Ramos (cell line): ENCODE data around the gene ADGRG6.
"Not testable (repeated sequence)": the region's sequence is repeated elsewhere in the genome, so short reads cannot be mapped to it uniquely, and the experiment has no call there.

Source experiments
- in situ Hi-C: fragments of 300-500 bp; cut with MboI; formaldehyde crosslinking; loops from one replicate; pipeline ENCODE4 v1.14.3; 2022; ENCODE audit warnings: low sequenced_read_pairs; ENCODE audit not compliant: unreplicated experiment

Gene ADGRG6

DNA sequence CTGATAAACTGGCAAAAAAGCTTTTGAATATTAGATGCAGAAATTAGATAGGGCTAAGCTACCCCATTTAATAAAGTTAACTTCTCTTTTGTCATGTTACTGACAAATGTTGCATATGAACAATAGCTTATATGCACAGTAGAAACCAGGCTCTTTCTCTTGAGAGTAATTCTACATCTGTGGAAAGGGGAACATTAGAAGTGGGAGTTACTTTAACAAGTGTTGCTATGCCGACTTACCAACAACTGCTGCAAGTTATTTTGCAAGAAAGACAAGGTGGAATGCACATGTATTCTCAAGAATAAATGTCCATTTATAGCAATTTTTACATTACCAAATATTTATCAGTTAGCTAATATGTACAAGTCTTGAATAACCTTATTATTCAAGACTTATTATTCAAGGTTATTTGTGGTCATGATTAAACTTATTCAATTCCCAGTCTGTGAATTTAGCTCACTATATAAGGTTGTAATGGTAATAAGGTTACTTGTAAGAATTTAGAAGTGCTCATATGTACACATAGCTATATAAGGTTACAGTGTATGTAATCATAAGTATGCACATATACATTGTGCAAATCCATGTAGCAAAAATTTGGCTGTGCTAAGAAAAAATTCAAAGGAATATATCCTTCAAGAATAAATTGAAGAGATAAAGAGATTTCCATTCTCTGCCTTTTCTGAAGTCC is 38.3 kb downstream of the ADGRG6 start:
- in situ Hi-C loops: no loop called here

DNA sequence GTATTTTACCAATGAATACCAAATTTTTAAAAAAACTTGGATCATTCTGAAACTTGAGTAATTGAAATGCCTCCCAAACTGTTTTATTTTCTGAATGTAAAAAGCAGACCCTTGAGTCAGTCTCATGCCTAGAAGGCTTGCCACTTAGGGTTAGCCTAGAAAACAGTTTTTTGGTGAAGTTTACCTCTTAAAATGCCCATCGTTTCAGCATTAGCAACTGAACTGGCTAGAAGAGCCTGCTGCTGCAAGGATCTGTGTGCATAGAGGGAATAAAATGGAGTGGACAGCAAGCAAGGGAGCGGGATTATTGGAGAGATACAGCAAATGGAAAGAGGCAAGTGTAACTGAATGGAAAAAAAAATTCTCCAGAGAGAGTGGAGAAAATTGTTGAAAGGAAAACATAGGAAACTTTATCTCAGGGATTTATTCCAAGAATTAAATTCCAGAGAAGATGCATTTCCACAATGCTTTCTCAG is 40.1 kb downstream of the ADGRG6 start:
- in situ Hi-C loops: no loop called here

- in situ Hi-C loops: no loop called here
Measured at GRCh38 chr6:142342986-142343385, 41.2 kb downstream of the ADGRG6 start.

DNA sequence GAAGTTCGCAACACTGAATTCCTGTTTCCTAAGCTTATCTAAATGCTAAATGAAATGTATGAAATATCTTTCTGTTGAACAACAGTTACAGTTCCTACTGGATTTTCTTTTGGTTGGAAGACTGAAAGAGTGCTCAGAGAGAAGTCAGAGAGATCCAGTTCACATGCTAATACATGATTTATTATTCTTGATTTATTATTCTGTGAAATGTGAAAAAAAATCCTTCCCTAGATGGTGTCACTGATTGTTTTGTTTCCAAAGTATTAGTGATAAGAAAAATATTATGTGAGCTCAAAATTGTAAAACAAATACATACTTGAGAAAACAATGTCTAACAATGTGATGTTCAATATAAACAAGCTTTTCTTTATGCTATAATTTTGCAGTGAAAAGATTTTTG is 42.1 kb downstream of the ADGRG6 start:
- in situ Hi-C loops: no loop called here

- in situ Hi-C loops: no loop called here
Measured at GRCh38 chr6:142345261-142345660, 43.5 kb downstream of the ADGRG6 start.

- in situ Hi-C loops: not testable (repeated sequence)
Measured at GRCh38 chr6:142346166-142346565, 44.4 kb downstream of the ADGRG6 start.

GRCh38 chr6:142349215-142349823 is 47.5 kb downstream of the ADGRG6 start:
- in situ Hi-C loops: no loop called here

- in situ Hi-C loops: no loop called here
Measured at GRCh38 chr6:142350309-142350708, 48.5 kb downstream of the ADGRG6 start.

GRCh38 chr6:142353690-142354089 is 51.9 kb downstream of the ADGRG6 start:
- in situ Hi-C loops: no loop called here

GRCh38 chr6:142354650-142355049 is 52.8 kb downstream of the ADGRG6 start:
- in situ Hi-C loops: no loop called here

DNA sequence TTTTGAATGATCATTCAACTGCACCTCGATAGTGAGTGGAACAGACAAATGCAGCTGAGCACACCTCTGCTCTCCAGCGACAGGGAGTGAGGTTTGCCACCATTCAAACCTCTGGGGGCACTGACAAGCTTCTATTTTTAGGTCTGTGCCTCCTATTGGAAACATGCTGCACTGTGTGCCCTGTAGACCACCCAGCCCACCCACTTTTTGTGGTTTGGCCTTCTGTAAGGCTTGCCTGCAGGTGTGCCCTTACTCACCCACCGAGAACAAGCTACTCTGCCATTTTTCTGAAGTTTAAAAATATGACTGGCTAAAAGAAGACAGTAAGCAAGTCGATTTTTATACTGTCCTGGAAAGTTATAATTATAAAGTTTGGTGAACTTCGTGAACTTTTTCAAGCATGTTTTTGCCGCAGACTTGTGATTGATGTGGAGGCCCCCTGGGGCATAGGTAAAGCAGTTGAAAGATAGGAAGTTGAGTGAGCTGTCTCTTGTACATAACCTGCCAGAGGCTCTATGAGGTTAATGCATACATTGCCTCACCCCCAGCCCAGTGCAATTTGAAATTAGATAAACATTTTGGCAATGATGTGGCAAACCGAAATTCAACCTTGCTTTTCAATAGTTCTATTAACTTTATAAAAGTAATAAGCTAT is 53.8 kb downstream of the ADGRG6 start:
- in situ Hi-C loops: no loop called here

- in situ Hi-C loops: no loop called here
Measured at GRCh38 chr6:142356201-142356883, 54.5 kb downstream of the ADGRG6 start.

DNA sequence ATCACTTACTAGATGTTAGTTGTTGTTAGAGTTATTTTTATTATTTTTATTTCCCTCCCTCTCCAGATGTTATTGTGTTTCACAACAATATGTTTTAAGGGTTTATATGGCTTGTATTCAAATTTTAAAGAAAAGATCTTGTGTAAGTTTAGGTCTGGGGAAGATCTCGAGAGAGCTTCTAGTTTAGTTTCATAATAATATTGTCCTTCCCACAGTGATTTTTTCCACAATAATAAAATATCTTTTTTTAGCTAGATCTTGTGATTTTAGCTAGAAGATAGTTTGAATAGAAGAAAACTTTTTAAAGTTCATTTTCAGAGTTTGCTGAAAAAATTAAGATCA is 55.0 kb downstream of the ADGRG6 start:
- in situ Hi-C loops: no loop called here

DNA sequence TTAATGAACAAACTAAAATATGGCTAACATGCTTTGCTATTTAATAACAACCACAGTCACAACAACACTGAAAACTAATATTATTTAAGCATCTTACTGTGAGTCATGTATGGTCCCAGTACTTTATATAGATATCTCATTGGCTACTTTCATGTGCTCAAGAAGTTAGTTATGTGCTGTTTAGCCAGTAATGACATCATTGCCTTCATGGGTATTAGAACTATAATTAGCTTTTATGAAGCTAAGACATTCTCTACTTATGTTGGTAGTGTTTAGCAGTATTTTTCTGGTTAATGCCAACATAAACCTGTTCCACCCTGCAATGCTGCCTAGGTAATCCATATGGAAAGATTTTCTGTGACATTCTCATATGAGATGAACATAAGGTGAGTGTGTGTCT is 56.1 kb downstream of the ADGRG6 start:
- in situ Hi-C loops: no loop called here

DNA sequence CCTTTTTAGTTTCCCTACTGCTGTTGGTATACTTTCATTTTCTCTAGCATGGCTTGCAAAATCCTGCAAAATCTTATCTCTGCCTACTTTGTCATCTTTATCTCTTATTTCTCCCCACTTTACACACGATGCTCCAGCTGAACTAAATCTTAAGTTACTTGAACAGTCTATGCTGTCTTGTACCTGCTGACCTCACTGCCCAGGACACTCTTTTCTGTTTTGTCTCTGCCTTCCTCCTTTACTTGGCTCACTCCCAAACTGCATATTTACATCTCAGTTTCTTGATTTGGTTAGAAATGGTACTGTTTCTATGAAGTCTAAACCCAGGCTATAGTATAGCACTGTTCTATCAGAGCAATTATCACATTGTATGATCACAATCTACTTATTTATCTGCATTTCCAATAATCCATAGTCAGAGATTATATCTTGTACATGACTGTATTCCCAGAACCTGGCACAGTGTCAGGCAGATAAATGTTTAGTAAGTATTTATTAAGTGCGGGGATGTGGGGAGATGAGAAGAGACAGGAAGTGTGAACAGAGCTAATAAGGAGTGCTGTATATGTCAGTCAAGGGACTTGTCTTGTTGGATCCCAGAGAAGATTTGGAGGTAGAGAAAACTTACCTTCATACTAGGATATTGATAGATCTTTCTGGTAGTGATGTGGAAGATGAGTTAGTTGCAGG is 57.6 kb downstream of the ADGRG6 start:
- in situ Hi-C loops: no loop called here

GRCh38 chr6:142361345-142361744 is 59.5 kb downstream of the ADGRG6 start:
- in situ Hi-C loops: no loop called here

DNA sequence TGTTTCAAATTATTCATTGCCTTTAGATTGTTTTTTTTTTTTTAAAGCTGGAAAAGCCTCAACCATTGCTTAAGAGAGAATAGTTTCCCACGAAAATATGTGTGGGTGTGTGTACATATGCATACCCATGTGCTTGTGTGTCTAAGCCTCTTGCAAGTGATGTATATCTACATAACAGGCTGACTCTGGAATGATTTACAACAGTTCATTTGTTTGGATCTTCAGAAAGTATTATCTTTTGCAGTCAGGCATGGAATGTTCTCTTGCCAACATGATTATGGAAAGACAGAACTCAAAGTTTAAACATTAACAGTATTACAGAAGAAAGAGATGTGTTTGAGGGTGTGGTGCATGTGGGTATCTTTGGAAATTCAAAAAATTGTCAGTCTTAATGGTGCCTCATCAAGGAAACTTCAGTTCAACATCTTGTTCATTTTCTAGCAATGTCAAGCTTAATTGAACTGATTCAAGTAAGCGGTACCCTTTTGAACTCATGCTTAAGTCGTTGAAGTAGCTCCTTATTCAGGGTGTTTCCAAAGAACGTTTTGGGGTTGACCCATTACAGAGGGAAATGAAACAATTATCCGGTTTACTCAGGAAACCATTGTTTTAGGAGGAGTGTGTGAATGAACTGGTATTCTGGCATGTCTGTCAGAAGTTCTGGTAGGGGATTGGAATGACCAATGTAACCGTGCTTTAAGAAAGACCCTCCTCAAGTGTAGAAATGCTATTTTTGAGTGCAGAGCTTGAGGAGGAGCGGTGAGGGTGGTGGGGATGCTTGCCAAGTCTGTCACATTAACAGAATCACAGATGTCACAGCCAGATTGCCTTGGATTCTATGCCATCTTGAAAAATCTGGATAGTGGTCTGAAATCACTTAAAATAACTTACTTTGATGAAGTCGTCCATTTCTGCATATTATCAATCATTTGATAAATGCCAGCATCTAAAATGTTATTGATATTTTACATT is 60.3 kb downstream of the ADGRG6 start:
- in situ Hi-C loops: no loop called here

DNA sequence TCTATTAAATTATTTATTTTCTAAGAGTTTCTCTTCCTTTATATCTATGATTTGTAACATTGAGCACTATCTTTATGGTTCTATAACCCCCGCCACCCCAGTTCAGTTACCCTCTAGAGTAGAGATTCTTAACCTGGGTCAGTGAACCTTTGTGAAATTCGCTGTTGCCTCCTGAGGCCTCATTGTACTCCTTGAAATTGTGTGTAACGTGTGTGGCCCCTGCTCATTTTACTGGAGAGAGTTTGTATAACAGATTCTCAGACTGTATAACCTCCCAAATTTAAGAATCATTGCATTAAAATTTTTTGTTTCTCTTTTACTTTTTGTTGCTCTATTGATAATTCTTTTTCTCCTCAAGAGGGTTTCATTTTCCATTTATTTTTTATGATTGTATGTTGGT is 65.3 kb downstream of the ADGRG6 start:
- in situ Hi-C loops: no loop called here

GRCh38 chr6:142367501-142368018 is 65.8 kb downstream of the ADGRG6 start:
- in situ Hi-C loops: no loop called here
